Inflammatory macrophage treated with lipopolysaccharide for 4 hours (primary cell): ENCODE data around the gene TNRC6A.
"Not testable (repeated sequence)": the region's sequence is repeated elsewhere in the genome, so short reads cannot be mapped to it uniquely, and the experiment has no call there.

Source experiments
- DNase-seq: peaks from one replicate; pipeline ENCODE4 v3.0.0-alpha.2; 2020

The TNRC6A gene

GRCh38 chr16:24848065-24848464, 118.6 kb downstream of the TNRC6A start:
- DNase-seq = no peak

GRCh38 chr16:24849641-24850040, 120.2 kb downstream of the TNRC6A start:
- DNase-seq = no peak

DNA sequence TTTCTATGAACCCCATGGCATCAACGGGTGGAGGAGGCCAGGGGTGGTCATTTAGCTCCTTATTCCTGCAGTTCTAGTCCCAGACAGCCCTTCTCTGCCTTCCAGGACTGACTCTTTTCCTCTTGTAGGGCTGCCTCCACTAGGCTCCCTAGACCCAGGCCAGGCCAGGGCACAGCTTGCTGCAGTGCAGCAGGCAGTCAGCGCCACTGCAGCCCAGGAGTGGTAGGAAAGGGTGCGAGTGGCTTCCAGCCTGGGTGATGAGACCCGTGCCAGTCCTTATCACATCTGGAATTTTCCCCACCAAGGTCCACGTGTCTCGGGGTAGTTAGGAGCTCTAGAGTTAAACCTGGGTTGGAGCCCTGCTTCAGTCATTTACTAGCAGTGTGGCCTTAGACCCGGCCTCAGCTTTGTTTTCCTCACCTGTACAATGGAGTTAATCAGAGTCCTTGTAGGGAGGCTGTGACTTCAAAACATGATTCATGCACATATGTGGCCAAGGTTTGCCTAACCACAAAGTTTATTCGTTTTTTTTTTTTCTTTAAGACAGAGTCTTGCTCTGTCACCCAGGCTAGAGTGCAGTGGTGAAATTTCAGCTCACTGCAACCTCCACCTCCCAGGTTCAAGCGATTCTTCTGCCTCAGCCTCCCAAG, 121.0 kb downstream of the TNRC6A start:
- no peak for DNase-seq

- no peak for DNase-seq
Observed at GRCh38 chr16:24851700-24852099, 122.2 kb downstream of the TNRC6A start.

DNA sequence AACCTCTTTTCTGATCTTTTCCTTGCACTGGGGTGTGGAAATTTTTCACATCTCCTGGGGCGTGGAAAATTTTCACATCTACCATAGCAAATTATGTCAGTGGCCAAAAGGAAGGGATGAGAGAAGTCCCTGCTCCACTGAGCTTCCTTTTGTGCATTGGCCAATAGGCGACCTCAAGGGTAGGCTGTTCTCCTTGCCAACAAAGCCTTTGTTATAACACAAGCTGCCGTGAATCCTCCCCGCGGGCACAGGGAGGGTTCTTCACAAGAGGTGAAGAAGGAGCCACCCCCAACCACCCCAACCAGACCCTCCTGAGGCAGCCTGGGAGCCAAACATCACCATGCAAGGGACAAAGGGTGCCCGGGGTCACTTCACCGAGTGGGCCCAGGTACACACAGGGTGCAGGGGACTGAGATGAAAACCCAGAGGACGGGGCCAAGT, 122.8 kb downstream of the TNRC6A start:
- no peak for DNase-seq

- DNase-seq = no peak
Observed at GRCh38 chr16:24853169-24853824, 123.8 kb downstream of the TNRC6A start.

DNA sequence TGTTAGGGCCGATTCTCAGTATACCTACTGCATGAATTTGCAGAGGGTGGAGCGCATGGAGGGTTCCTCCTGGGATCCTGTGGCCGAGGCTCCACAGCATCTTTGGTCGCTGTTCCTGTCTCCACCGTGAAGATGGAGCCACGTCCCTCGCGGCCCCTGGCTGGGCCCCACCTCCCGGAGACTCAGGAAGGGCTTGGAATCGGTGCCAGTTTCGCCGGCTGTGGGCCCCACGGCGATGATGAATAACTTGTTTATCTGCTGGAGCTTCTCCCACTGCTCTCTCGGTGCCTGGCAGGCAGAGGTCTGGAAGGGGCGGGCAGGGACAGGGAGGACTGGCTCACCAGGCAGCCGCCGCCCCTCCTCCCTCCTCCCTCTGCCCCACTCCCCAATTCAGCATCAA, 124.4 kb downstream of the TNRC6A start:
- DNase-seq = no peak

- DNase-seq = no peak
Observed at GRCh38 chr16:24854607-24855171, 125.2 kb downstream of the TNRC6A start.

DNA sequence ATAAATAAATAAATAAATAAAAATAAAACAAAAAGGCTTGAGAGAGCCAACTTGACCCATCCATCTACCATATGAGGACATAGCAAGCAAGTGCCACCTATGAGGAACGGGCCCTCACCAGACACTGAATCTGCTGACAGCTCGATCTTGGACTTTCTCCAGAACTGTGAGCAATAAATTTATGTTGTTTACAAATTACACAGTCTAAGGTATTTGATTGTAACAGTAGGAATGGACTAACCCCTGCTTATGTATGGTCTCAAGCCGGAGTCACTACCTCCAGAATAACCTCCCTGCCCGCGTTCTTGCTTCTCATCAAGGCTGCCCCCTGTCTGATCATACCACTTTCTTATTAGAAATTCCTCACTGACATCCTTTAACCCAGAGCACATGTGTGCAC, 126.2 kb downstream of the TNRC6A start:
- DNase-seq = no peak

DNA sequence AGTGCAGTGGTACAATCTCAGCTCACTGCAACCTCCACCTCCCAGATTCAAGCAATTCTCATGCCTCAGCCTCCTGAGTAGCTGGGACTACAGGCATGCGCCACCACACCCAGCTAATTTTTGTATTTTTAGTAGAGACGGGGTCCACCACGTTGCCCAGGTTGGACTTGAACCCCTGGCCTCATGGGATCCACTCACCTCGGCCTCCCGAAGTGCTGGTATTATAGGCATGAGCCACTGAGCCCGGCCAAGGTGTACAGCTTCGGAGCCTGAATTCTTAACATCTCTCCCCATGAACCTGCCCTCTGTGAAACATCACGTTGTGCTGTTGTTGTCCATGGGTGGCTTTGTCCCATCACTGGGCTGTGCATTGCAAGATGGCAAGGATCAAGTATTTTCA, 127.4 kb downstream of the TNRC6A start:
- not testable (repeated sequence) for DNase-seq

- DNase-seq = peak; percentile 17
Observed at GRCh38 chr16:24858219-24859041, 129.0 kb downstream of the TNRC6A start.

- DNase-seq = no peak
Observed at GRCh38 chr16:24861461-24861860, 132.0 kb downstream of the TNRC6A start.

GRCh38 chr16:24863582-24864437, 134.4 kb downstream of the TNRC6A start:
- DNase-seq = no peak

DNA sequence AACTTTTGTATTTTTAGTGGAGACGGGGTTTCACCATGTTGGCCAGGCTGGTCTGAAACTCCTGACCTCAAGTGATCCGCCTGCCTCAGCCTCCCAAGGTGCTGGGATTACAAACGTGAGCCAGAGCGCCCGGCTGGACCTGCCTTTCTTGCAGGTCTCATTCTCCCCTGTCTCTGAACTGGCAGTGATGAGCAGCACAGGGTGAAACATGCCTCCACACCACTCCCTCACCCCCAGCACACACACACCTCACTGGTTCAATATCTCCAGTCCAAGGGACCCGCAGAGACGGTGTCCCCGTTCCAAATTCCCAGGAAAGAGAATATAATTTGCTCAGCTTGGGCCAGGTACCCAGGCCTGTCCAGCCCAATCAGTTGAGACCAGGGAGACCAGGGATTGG, 139.6 kb downstream of the TNRC6A start:
- DNase-seq = no peak

GRCh38 chr16:24871891-24872290, 142.4 kb downstream of the TNRC6A start:
- DNase-seq = no peak

- no peak for DNase-seq
Observed at GRCh38 chr16:24873028-24873427, 143.6 kb downstream of the TNRC6A start.

- DNase-seq = no peak
Observed at GRCh38 chr16:24875466-24875865, 146.0 kb downstream of the TNRC6A start.
